GM23338 (cell line): ENCODE data around the gene CDKAL1. TPM values are rescaled to one million over a fixed set of nuclear protein-coding genes. Genes with fewer than 3 reads are reported as not detected.

ENCODE experiments used
- ATAC-seq: fragments of 200-7000 bp; cut with Tn5 transposase; 3 replicates; pipeline ENCODE4 v1.9.1; 2020
- DNase-seq: peaks from one replicate; pipeline ENCODE4 v3.0.0-alpha.2; 2015; ENCODE audit warnings: low spot score
- H2AFZ ChIP-seq: fragments of 200-600 bp; sonication (generic); 2 replicates; pipeline ENCODE4 v1.8.0; 2016; ENCODE audit warnings: antibody characterized with exemption, mild to moderate bottlenecking, moderate library complexity
- H3F3A ChIP-seq: fragments of 200-600 bp; sonication (generic); replicated peaks from 2 replicates; pipeline ENCODE4 v1.8.0; 2017; ENCODE audit warnings: antibody characterized with exemption, mixed run types, low read depth
- H3K27ac ChIP-seq: fragments of 200-600 bp; sonication (generic); 2 replicates; pipeline ENCODE4 v1.6.1; 2016; ENCODE audit warnings: low read depth
- H3K27me3 ChIP-seq: fragments of 200-600 bp; sonication (generic); 2 replicates; pipeline ENCODE4 v1.8.0; 2016; ENCODE audit warnings: mild to moderate bottlenecking, mixed run types, moderate library complexity; ENCODE audit not compliant: insufficient read depth
- H3K36me3 ChIP-seq: fragments of 200-600 bp; sonication (generic); 2 replicates; pipeline ENCODE4 v1.8.0; 2016; ENCODE audit warnings: mild to moderate bottlenecking; ENCODE audit not compliant: insufficient read depth
- H3K4me1 ChIP-seq: fragments of 200-600 bp; sonication (generic); 2 replicates; pipeline ENCODE4 v1.8.0; 2016; ENCODE audit warnings: mild to moderate bottlenecking, moderate library complexity; ENCODE audit not compliant: insufficient read depth
- H3K4me2 ChIP-seq: fragments of 200-600 bp; sonication (generic); 2 replicates; pipeline ENCODE4 v1.7.1; 2017; ENCODE audit warnings: mixed run types
- H3K4me3 ChIP-seq: fragments of 200-600 bp; sonication (generic); 2 replicates; pipeline ENCODE4 v1.6.1; 2016; ENCODE audit warnings: mixed run types
- H3K79me2 ChIP-seq: fragments of 200-600 bp; sonication (generic); replicated peaks from 2 replicates; pipeline ENCODE4 v1.8.0; 2017; ENCODE audit warnings: mild to moderate bottlenecking; ENCODE audit not compliant: insufficient read depth
- H3K9me2 ChIP-seq: fragments of 200-600 bp; sonication (generic); 2 replicates; pipeline ENCODE4 v1.8.0; 2017; ENCODE audit not compliant: insufficient read depth
- H4K20me1 ChIP-seq: fragments of 200-600 bp; sonication (generic); replicated peaks from 2 replicates; pipeline ENCODE4 v1.8.0; 2017; ENCODE audit warnings: mild to moderate bottlenecking; ENCODE audit not compliant: insufficient read depth
- H3K27ac Mint-ChIP-seq: 2 replicates; pipeline ENCODE4 v1.8.0; 2020; ENCODE audit warnings: inconsistent platforms, mild to moderate bottlenecking, moderate library complexity, mixed read lengths
- H3K27me3 Mint-ChIP-seq: 3 replicates; pipeline ENCODE4 v1.8.0; 2022; ENCODE audit warnings: low read depth, mild to moderate bottlenecking, moderate library complexity, mixed read lengths, inconsistent platforms; ENCODE audit not compliant: insufficient read depth, poor library complexity
- H3K36me3 Mint-ChIP-seq: 3 replicates; pipeline ENCODE4 v1.8.0; 2021; ENCODE audit warnings: low read depth, mild to moderate bottlenecking, inconsistent platforms, moderate library complexity, mixed read lengths
- H3K4me1 Mint-ChIP-seq: 3 replicates; pipeline ENCODE4 v1.8.0; 2020; ENCODE audit warnings: mild to moderate bottlenecking, inconsistent platforms, mixed read lengths
- H3K4me3 Mint-ChIP-seq: 3 replicates; pipeline ENCODE4 v1.8.0; 2021; ENCODE audit warnings: moderate library complexity, mild to moderate bottlenecking, inconsistent platforms, mixed read lengths
- H3K9me3 Mint-ChIP-seq: 3 replicates; pipeline ENCODE4 v1.8.0; 2020; ENCODE audit warnings: moderate library complexity, mild to moderate bottlenecking, inconsistent platforms, mixed read lengths
- CREB1 ChIP-seq: fragments of 250-450 bp; sonication (Bioruptor Pico); IDR thresholded peaks from 2 replicates; pipeline ENCODE4 v1.5.0; 2020; ENCODE audit warnings: low read depth, mild to moderate bottlenecking, moderate library complexity
- ETS1 ChIP-seq: IDR thresholded peaks from 2 replicates; pipeline ENCODE4 v1.6.1; 2016; ENCODE audit warnings: antibody characterized with exemption
- EZH2 ChIP-seq: fragments of 200-600 bp; sonication (generic); IDR thresholded peaks from one replicate; pipeline ENCODE4 v1.8.0; 2017; ENCODE audit warnings: antibody characterized with exemption, mild to moderate bottlenecking, low read depth; ENCODE audit not compliant: unreplicated experiment
- EZH2phosphoT487 ChIP-seq: fragments of 200-600 bp; sonication (generic); IDR thresholded peaks from one replicate; pipeline ENCODE4 v1.8.1; 2018; ENCODE audit warnings: antibody characterized with exemption; ENCODE audit not compliant: unreplicated experiment
- JUNB ChIP-seq: IDR thresholded peaks from one replicate; pipeline ENCODE4 v1.6.1; 2016; ENCODE audit warnings: antibody characterized with exemption; ENCODE audit not compliant: unreplicated experiment
- NANOG ChIP-seq: IDR thresholded peaks from 2 replicates; pipeline ENCODE4 v1.6.1; 2016; ENCODE audit warnings: antibody characterized with exemption, borderline replicate concordance
- POLR2AphosphoS5 ChIP-seq: IDR thresholded peaks from 2 replicates; pipeline ENCODE4 v1.6.1; 2016; ENCODE audit warnings: antibody characterized with exemption, low read depth
- STAT1 ChIP-seq: IDR thresholded peaks from one replicate; pipeline ENCODE4 v1.6.1; 2016; ENCODE audit warnings: antibody characterized with exemption; ENCODE audit not compliant: unreplicated experiment
- ZNF114 ChIP-seq: fragments of 250-450 bp; sonication (Bioruptor Pico); IDR thresholded peaks from 2 replicates; pipeline ENCODE4 v1.5.0; 2020; ENCODE audit warnings: mild to moderate bottlenecking, moderate library complexity
- ZNF331 ChIP-seq: fragments of 250-450 bp; sonication (Bioruptor Pico); IDR thresholded peaks from 2 replicates; pipeline ENCODE4 v1.5.0; 2020; ENCODE audit warnings: low read depth, mild to moderate bottlenecking, moderate library complexity
- ZNF462 ChIP-seq: fragments of 250-450 bp; sonication (Bioruptor Pico); IDR thresholded peaks from 2 replicates; pipeline ENCODE4 v1.5.0; 2020; ENCODE audit warnings: mild to moderate bottlenecking, moderate library complexity
- polyA plus RNA-seq: library from polyadenylated mRNA; unstranded; fragments of >200 nt; fragmentation: Nextera tagmentation; extraction: Ambion mirVana; gene quantifications from 2 replicates; pipeline ENCODE4 v1.2.1, GENCODE V29; 2016
- total RNA-seq: library from RNA; depleted of rRNA; stranded (reverse); fragments of >200 nt; shearing (Covaris generic); gene quantifications from 2 replicates; pipeline ENCODE4 v1.2.3, GENCODE V29; 2014
- TF ChIP-seq, protein P1 (sequence below), 2 experiments: fragments of 200-600 bp in 1 of 2; sonication (generic) in 1 of 2; conservative IDR thresholded peaks; 2 replicates each; pipeline versions ENCODE4 v1.5.1 to v1.6.1; 2016 to 2017; ENCODE audit warnings: antibody characterized with exemption in 2 of 2, low read depth in 2 of 2, mild to moderate bottlenecking in 2 of 2, moderate library complexity in 1 of 2
- TF ChIP-seq, protein P2 (sequence below): IDR thresholded peaks from one replicate; pipeline ENCODE4 v1.6.1; 2018; ENCODE audit warnings: antibody characterized with exemption; ENCODE audit not compliant: unreplicated experiment

CDKAL1 gene
- total and polyA plus RNA-seq, 2 experiments from 2014 or later: 17.8 to 35.0 TPM

DNA sequence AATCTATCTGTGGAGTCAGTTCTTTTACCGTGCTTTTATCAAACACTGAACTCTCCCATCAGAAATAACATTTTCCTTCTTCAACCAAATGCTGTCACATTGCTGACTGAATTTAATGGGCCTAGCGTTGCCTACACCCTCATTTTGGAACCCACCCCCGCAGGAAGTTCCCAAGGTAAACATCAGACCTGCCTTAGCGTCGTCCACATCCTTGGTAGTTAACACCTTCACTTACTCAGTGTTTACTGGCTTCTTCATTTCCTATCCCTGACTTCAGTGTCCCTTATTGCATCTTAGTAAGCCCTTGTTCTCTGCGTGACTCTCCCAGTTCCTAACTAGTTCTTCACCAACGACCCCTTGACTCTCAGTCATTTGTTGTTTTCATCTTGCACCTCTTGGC lies 567.9 kb downstream of the CDKAL1 start:
- Histone ChIP-seq H3K79me2 (no peaks in the 10 kb centered on the region), H3F3A (no peaks in the 10 kb centered on the region), H3K4me2 (no peak overlapping the region), H3K9me2 (no peaks in the 10 kb centered on the region), H4K20me1 (no peaks in the 10 kb centered on the region), H3K27ac (no peak overlapping the region), H3K4me1 (peaks cover 28% of the 10 kb centered on the region), H2AFZ (no peak overlapping the region), H3K27me3 (no peaks in the 10 kb centered on the region), H3K36me3 (no peaks in the 10 kb centered on the region), H3K4me3 (no peak overlapping the region)
- peak; percentile 30 for DNase-seq
- H3K9me3 Mint-ChIP-seq: no peaks in the 10 kb centered on the region
- no peak overlapping the region for H3K4me3 Mint-ChIP-seq
- peaks cover 3% of the 10 kb centered on the region for H3K27me3 Mint-ChIP-seq
- H3K4me1 Mint-ChIP-seq: peaks cover 42% of the 10 kb centered on the region
- no peaks in the 10 kb centered on the region for H3K36me3 Mint-ChIP-seq
- TF ChIP-seq EZH2 (no peak), ETS1 (no peak), POLR2AphosphoS5 (no peak), JUNB (no peak), EZH2phosphoT487 (no peak), ZNF462 (CRISPR knock-in tag) (no peak), CREB1 (CRISPR knock-in tag) (no peak), NANOG (no peak), ZNF114 (no peak), STAT1 (no peak), ZNF331 (CRISPR knock-in tag) (no peak)
- TF ChIP-seq, protein P1, sequence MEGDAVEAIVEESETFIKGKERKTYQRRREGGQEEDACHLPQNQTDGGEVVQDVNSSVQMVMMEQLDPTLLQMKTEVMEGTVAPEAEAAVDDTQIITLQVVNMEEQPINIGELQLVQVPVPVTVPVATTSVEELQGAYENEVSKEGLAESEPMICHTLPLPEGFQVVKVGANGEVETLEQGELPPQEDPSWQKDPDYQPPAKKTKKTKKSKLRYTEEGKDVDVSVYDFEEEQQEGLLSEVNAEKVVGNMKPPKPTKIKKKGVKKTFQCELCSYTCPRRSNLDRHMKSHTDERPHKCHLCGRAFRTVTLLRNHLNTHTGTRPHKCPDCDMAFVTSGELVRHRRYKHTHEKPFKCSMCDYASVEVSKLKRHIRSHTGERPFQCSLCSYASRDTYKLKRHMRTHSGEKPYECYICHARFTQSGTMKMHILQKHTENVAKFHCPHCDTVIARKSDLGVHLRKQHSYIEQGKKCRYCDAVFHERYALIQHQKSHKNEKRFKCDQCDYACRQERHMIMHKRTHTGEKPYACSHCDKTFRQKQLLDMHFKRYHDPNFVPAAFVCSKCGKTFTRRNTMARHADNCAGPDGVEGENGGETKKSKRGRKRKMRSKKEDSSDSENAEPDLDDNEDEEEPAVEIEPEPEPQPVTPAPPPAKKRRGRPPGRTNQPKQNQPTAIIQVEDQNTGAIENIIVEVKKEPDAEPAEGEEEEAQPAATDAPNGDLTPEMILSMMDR (conservative IDR thresholded peaks at IDR 0.05; ENCODE audit: low read depth in 2 of 2): no peak
- TF ChIP-seq, protein P2, sequence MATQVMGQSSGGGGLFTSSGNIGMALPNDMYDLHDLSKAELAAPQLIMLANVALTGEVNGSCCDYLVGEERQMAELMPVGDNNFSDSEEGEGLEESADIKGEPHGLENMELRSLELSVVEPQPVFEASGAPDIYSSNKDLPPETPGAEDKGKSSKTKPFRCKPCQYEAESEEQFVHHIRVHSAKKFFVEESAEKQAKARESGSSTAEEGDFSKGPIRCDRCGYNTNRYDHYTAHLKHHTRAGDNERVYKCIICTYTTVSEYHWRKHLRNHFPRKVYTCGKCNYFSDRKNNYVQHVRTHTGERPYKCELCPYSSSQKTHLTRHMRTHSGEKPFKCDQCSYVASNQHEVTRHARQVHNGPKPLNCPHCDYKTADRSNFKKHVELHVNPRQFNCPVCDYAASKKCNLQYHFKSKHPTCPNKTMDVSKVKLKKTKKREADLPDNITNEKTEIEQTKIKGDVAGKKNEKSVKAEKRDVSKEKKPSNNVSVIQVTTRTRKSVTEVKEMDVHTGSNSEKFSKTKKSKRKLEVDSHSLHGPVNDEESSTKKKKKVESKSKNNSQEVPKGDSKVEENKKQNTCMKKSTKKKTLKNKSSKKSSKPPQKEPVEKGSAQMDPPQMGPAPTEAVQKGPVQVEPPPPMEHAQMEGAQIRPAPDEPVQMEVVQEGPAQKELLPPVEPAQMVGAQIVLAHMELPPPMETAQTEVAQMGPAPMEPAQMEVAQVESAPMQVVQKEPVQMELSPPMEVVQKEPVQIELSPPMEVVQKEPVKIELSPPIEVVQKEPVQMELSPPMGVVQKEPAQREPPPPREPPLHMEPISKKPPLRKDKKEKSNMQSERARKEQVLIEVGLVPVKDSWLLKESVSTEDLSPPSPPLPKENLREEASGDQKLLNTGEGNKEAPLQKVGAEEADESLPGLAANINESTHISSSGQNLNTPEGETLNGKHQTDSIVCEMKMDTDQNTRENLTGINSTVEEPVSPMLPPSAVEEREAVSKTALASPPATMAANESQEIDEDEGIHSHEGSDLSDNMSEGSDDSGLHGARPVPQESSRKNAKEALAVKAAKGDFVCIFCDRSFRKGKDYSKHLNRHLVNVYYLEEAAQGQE: no peak
- H3K27ac Mint-ChIP-seq: no peak overlapping the region
- ATAC-seq: no peak
